Measurements from ENCODE around the gene HOOK2.

HOOK2 gene

DNA sequence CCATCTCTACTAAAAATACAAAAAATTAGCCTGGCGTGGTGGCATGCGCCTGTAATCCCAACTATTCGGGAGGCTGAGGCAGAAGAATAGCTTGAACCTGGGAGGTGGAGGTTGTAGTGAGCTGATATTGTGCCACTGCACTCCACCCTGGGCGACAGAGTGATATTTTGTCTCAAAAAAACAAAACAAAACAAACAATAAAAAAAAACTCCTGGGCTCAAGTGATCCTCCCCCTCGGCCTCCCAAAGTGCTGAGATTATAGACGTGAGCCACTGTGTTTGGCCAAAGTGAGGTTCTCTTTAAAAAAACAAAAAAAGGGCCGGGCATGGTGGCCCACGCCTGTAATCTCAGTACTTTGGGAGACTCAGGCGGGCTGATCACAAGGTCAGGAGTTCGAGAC, 12.1 kb upstream of the HOOK2 start:
- Histone ChIP-seq H4K20me1 (ENCODE audit: insufficient read depth, low read length, poor library complexity, severe bottlenecking) (no peaks in the 10 kb centered on the region), H3K4me2 (ENCODE audit: low read depth, low read length, poor library complexity, severe bottlenecking) (no peak overlapping the region), H3K9ac (ENCODE audit: low read depth, low read length, poor library complexity, severe bottlenecking) (no peak overlapping the region), H3F3A (ENCODE audit: low read depth) (no peaks in the 10 kb centered on the region; the same call in 1 of the 2 replicates), H3K9me3 (ENCODE audit: insufficient read depth, low read depth, low read length) (no peaks in the 10 kb centered on the region), H3K79me2 (ENCODE audit: insufficient read depth, low read length) (peaks cover 12% of the 10 kb centered on the region), H3K4me3 (ENCODE audit: low read length, poor library complexity, severe bottlenecking) (no peak overlapping the region), H3K36me3 (ENCODE audit: insufficient read depth, low read length) (no peaks in the 10 kb centered on the region), H2AFZ (ENCODE audit: low read length) (no peak overlapping the region), H3K27me3 (ENCODE audit: insufficient read depth, low read length, poor library complexity, severe bottlenecking) (no peaks in the 10 kb centered on the region), H3K4me1 (ENCODE audit: insufficient read depth, low read length, poor library complexity, severe bottlenecking) (peaks cover 31% of the 10 kb centered on the region), H3K9me2 (replicated peaks; ENCODE audit: low read depth, low read length) (no peaks in the 10 kb centered on the region)
- TF ChIP-seq, protein P1, sequence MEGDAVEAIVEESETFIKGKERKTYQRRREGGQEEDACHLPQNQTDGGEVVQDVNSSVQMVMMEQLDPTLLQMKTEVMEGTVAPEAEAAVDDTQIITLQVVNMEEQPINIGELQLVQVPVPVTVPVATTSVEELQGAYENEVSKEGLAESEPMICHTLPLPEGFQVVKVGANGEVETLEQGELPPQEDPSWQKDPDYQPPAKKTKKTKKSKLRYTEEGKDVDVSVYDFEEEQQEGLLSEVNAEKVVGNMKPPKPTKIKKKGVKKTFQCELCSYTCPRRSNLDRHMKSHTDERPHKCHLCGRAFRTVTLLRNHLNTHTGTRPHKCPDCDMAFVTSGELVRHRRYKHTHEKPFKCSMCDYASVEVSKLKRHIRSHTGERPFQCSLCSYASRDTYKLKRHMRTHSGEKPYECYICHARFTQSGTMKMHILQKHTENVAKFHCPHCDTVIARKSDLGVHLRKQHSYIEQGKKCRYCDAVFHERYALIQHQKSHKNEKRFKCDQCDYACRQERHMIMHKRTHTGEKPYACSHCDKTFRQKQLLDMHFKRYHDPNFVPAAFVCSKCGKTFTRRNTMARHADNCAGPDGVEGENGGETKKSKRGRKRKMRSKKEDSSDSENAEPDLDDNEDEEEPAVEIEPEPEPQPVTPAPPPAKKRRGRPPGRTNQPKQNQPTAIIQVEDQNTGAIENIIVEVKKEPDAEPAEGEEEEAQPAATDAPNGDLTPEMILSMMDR (conservative IDR thresholded peaks at IDR 0.05; ENCODE audit: low read length), result no peak
- TF ChIP-seq EZH2phosphoT487 (IDR thresholded peaks at IDR 0.05; ENCODE audit: borderline replicate concordance), result no peak

DNA sequence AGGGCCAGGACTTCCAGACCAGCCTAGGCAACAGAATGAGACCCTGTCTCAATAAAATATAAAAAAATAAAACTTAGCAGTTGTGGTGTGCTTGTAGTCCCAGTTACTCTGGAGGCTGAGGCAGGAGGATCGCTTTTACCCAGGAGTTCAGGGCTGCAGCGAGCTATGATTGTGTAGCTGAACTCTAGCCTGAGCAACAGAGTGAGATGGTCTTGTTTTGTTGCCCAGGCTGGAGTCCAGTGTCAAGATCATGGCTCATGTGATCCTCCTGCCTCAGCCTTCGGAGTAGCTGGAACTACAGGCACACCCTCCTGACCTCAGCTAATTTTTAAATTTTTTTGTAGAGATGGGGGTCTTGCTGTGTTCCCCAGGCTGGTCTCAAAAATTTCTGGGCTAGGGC, 11.6 kb upstream of the HOOK2 start:
- H3K4me1 ChIP-seq (ENCODE audit: insufficient read depth, low read length, poor library complexity, severe bottlenecking), result peaks cover 34% of the 10 kb centered on the region
- H2AFZ ChIP-seq (ENCODE audit: low read length), result no peak overlapping the region
- no peak overlapping the region for H3K4me3 ChIP-seq (ENCODE audit: low read length, poor library complexity, severe bottlenecking)
- no peaks in the 10 kb centered on the region for H3K27me3 ChIP-seq (ENCODE audit: insufficient read depth, low read length, poor library complexity, severe bottlenecking)
- H3K36me3 ChIP-seq (ENCODE audit: insufficient read depth, low read length), result no peaks in the 10 kb centered on the region
- no peaks in the 10 kb centered on the region for H3K9me2 ChIP-seq (replicated peaks; ENCODE audit: low read depth, low read length)
- no peaks in the 10 kb centered on the region for H4K20me1 ChIP-seq (ENCODE audit: insufficient read depth, low read length, poor library complexity, severe bottlenecking)
- no peaks in the 10 kb centered on the region for H3K9me3 ChIP-seq (ENCODE audit: insufficient read depth, low read depth, low read length)
- TF ChIP-seq, protein P1 (conservative IDR thresholded peaks at IDR 0.05; ENCODE audit: low read length), result no peak
- no peak for TF ChIP-seq EZH2phosphoT487 (IDR thresholded peaks at IDR 0.05; ENCODE audit: borderline replicate concordance)
- H3F3A ChIP-seq (ENCODE audit: low read depth), result no peaks in the 10 kb centered on the region; the same call in 1 of the 2 replicates
- H3K9ac ChIP-seq (ENCODE audit: low read depth, low read length, poor library complexity, severe bottlenecking), result no peak overlapping the region
- H3K79me2 ChIP-seq (ENCODE audit: insufficient read depth, low read length), result peaks cover 8% of the 10 kb centered on the region; the same call in 1 of the 2 replicates
- no peak overlapping the region for H3K4me2 ChIP-seq (ENCODE audit: low read depth, low read length, poor library complexity, severe bottlenecking)

DNA sequence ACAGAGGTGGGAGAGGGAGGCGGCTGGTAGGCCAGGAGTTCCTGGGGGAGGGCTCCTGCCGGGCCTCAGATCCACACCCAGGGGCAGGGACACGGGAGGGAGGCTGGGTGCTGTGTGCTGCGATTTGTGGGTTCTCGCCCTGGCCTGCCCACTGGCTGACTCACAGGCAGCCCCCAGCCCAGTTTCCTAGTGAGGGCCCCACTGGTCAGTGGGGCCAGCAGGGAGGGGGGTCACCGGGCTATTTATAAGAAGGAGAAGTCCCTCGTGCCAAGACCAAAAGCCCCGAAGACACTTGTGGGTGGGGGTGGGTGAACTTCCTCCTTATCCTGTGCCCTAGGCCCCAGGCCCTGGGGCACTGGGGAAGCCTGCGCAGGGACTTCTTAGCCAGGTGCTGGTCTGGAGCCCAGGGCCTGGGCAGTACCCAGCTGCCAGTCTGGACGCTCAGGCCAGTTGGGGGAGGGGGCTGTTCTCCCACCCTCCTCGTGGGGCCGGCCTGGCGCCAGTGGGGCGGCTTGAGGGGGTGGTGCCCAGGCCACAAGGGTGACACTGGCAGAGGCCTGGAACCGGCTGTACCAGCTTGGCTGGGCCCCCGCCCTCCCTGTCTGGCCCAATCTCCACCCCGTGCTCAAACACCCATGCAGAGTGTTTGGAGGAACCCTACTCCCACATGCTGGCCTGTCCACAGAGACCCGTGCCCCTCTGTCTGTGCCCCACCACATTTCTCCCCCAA, 11.0 kb upstream of the HOOK2 start:
- no peaks in the 10 kb centered on the region for H3K36me3 ChIP-seq (ENCODE audit: insufficient read depth, low read length)
- no peak overlapping the region for H2AFZ ChIP-seq (ENCODE audit: low read length)
- TF ChIP-seq, protein P1 (conservative IDR thresholded peaks at IDR 0.05; ENCODE audit: low read length), result no peak
- no peak for TF ChIP-seq EZH2phosphoT487 (IDR thresholded peaks at IDR 0.05; ENCODE audit: borderline replicate concordance)
- H4K20me1 ChIP-seq (ENCODE audit: insufficient read depth, low read length, poor library complexity, severe bottlenecking), result no peaks in the 10 kb centered on the region
- peaks cover 30% of the 10 kb centered on the region for H3K4me1 ChIP-seq (ENCODE audit: insufficient read depth, low read length, poor library complexity, severe bottlenecking)
- no peaks in the 10 kb centered on the region for H3K9me3 ChIP-seq (ENCODE audit: insufficient read depth, low read depth, low read length)
- H3K79me2 ChIP-seq (ENCODE audit: insufficient read depth, low read length), result peaks cover 4% of the 10 kb centered on the region; the same call in 1 of the 2 replicates
- H3K9ac ChIP-seq (ENCODE audit: low read depth, low read length, poor library complexity, severe bottlenecking), result peak overlapping the region; percentile 51
- no peak overlapping the region for H3K4me3 ChIP-seq (ENCODE audit: low read length, poor library complexity, severe bottlenecking)
- no peaks in the 10 kb centered on the region for H3K9me2 ChIP-seq (replicated peaks; ENCODE audit: low read depth, low read length)
- H3K4me2 ChIP-seq (ENCODE audit: low read depth, low read length, poor library complexity, severe bottlenecking), result no peak overlapping the region
- H3F3A ChIP-seq (ENCODE audit: low read depth), result no peaks in the 10 kb centered on the region; the same call in 1 of the 2 replicates
- H3K27me3 ChIP-seq (ENCODE audit: insufficient read depth, low read length, poor library complexity, severe bottlenecking), result no peaks in the 10 kb centered on the region
